Kidney (tissue), 14 donors: Measurements from ENCODE around the gene PLCB4. TPM values are rescaled to one million over a fixed set of nuclear protein-coding genes. Genes with fewer than 3 reads are reported as not detected.

ENCODE experiments used
- DNase-seq, 5 donors: peaks; one replicate each; pipeline ENCODE4 v3.0.0-alpha.2; 2013 to 2020
- FAIRE-seq: peaks from 2 replicates; lab custom pipeline; 2012; peaks lifted over from hg19 to GRCh38; lab: Jason Lieb, UNC
- H3K27ac ChIP-seq, 2 donors: one replicate each; pipeline ENCODE4 v1.7.0; 2013; ENCODE audit warnings: low read depth in 2 of 2, low read length in 2 of 2, inconsistent platforms in 1 of 2
- H3K27me3 ChIP-seq: one replicate; pipeline ENCODE4 v1.7.1; 2013; ENCODE audit warnings: low read length, inconsistent platforms; ENCODE audit not compliant: control insufficient read depth, insufficient read depth
- H3K36me3 ChIP-seq, 3 donors: one replicate each; pipeline versions ENCODE4 v1.7.0 to v1.7.1; 2013; ENCODE audit warnings: low read length in 3 of 3, control low read depth in 1 of 3, inconsistent platforms in 1 of 3; ENCODE audit not compliant: insufficient read depth in 3 of 3, control insufficient read depth in 2 of 3
- H3K4me1 ChIP-seq, 3 donors: one replicate each; pipeline versions ENCODE4 v1.7.0 to v1.7.1; 2013; ENCODE audit warnings: low read length in 3 of 3, inconsistent platforms in 1 of 3, low read depth in 1 of 3; ENCODE audit not compliant: control insufficient read depth in 2 of 3, insufficient read depth in 2 of 3
- H3K4me3 ChIP-seq, 3 donors: one replicate each; pipeline versions ENCODE4 v1.7.0 to v1.8.1; 2013; ENCODE audit warnings: low read length in 3 of 3, control low read depth in 1 of 3, inconsistent platforms in 1 of 3
- H3K9ac ChIP-seq, 3 donors: one replicate each; pipeline versions ENCODE4 v1.7.0 to v1.7.1; 2013; ENCODE audit warnings: low read length in 3 of 3, control low read depth in 1 of 3, inconsistent platforms in 1 of 3
- H3K9me3 ChIP-seq, 3 donors: one replicate each; pipeline versions ENCODE4 v1.7.0 to v1.7.1; 2013; ENCODE audit warnings: low read length in 3 of 3, control low read depth in 1 of 3, inconsistent platforms in 1 of 3; ENCODE audit not compliant: control insufficient read depth in 2 of 3, insufficient read depth in 1 of 3
- CTCF ChIP-seq: IDR thresholded peaks from 3 replicates; pipeline ENCODE4 v1.5.1; 2012; ENCODE audit warnings: mild to moderate bottlenecking, moderate library complexity, borderline replicate concordance; ENCODE audit not compliant: insufficient read depth; ENCODE audit errors: extremely low read depth
- intact Hi-C: fragments of 100-400 bp; cut with DNase I; formaldehyde crosslinking; loops from one replicate; pipeline ENCODE4 v1.11.1; 2022
- polyA plus RNA-seq: library from polyadenylated mRNA; stranded (reverse); fragments of 350-450 nt; fragmentation: Illumina TruSeq; extraction: RNeasy Lipid Tissue Mini Kit (QIAGEN cat#74804); gene quantifications from one replicate; pipeline ENCODE4 v1.2.3, GENCODE V29; 2014; ENCODE audit warnings: low read depth, low replicate concordance; ENCODE audit not compliant: insufficient read depth
- total RNA-seq: library from RNA; stranded (reverse); fragmentation: NEBNext Ultra II Directional; extraction: Animal tissue kit (Norgen Biotek cat#: 25700); gene quantifications from one replicate; pipeline ENCODE4 v1.2.1, GENCODE V29; 2021
- donor health status: control.
- donor health status: control.
- donor health status: control.
- donor health status: control.
- donor health status: control.
- donor health status: DM: yes; HTN: yes; CAD: no.
- donor health status: Normal renal cell carcinoma (clear cell type).

Gene PLCB4
- total and polyA plus RNA-seq, 2 donors from 2014 or later, result 2.8 to 17.7 TPM

GRCh38 chr20:9442858-9443257 lies 374.0 kb downstream of the PLCB4 start:
- intact Hi-C loops, result no loop called here
- Histone ChIP-seq H3K27ac (no peak overlapping the region), H3K36me3 (peaks cover 0 to 6% (median 0%) of the 10 kb centered on the region in 3 donors), H3K27me3 (no peaks in the 10 kb centered on the region), H3K4me3 (no peak overlapping the region), H3K4me1 (no peaks in the 10 kb centered on the region), H3K9ac (no peak overlapping the region), H3K9me3 (peaks cover 0 to 10% (median 3%) of the 10 kb centered on the region in 3 donors)
- TF ChIP-seq CTCF, result no peak
- DNase-seq (no peak), FAIRE-seq (no peak)

- intact Hi-C loops, result no loop called here
- no peaks in the 10 kb centered on the region for H3K27me3 ChIP-seq
- TF ChIP-seq CTCF, result no peak
- H3K36me3 ChIP-seq, result no peaks in the 10 kb centered on the region
- no peak overlapping the region for H3K27ac ChIP-seq
- no peak overlapping the region for H3K4me3 ChIP-seq
- no peaks in the 10 kb centered on the region for H3K9me3 ChIP-seq
- H3K9ac ChIP-seq, result no peak overlapping the region
- no peak for FAIRE-seq
- DNase-seq, result no peak
- H3K4me1 ChIP-seq, result no peaks in the 10 kb centered on the region
Measured at GRCh38 chr20:9444921-9445320, 376.0 kb downstream of the PLCB4 start.

GRCh38 chr20:9447182-9447581 lies 378.3 kb downstream of the PLCB4 start:
- Histone ChIP-seq H3K9ac (no peak overlapping the region), H3K36me3 (no peaks in the 10 kb centered on the region), H3K9me3 (no peaks in the 10 kb centered on the region), H3K27ac (no peak overlapping the region), H3K27me3 (no peaks in the 10 kb centered on the region), H3K4me3 (no peak overlapping the region), H3K4me1 (no peaks in the 10 kb centered on the region)
- no peak for DNase-seq
- no peak for TF ChIP-seq CTCF
- intact Hi-C loops, result no loop called here
- FAIRE-seq, result no peak

GRCh38 chr20:9453201-9453600 lies 384.3 kb downstream of the PLCB4 start:
- Histone ChIP-seq H3K27ac (no peak overlapping the region), H3K9me3 (no peaks in the 10 kb centered on the region), H3K36me3 (peaks cover 0 to 1% (median 0%) of the 10 kb centered on the region in 3 donors), H3K27me3 (no peaks in the 10 kb centered on the region), H3K4me1 (no peaks in the 10 kb centered on the region), H3K4me3 (no peak overlapping the region), H3K9ac (no peak overlapping the region)
- TF ChIP-seq CTCF, result no peak
- DNase-seq (no peak), FAIRE-seq (no peak)
- intact Hi-C loops, result no loop called here
